ENCODE measurements around the gene UBA3. TPM values are rescaled to one million over a fixed set of nuclear protein-coding genes. Genes with fewer than 3 reads are reported as not detected.

UBA3 gene
- 79.4 and 83.5 TPM in 2 replicates for total RNA-seq

GRCh38 chr3:69080233-69080920 is at the start of gene UBA3:
Gene UBA3 (minus strand): TSS chr3:69080365. CDS start chr3:69080353, 12 bp downstream.
- DNase-seq (ENCODE audit: low read depth, low spot score): peak; percentile 49

- no peak for DNase-seq (ENCODE audit: low read depth, low spot score)
Observed at GRCh38 chr3:69129531-69129930, 49.4 kb upstream of the UBA3 start.

DNA sequence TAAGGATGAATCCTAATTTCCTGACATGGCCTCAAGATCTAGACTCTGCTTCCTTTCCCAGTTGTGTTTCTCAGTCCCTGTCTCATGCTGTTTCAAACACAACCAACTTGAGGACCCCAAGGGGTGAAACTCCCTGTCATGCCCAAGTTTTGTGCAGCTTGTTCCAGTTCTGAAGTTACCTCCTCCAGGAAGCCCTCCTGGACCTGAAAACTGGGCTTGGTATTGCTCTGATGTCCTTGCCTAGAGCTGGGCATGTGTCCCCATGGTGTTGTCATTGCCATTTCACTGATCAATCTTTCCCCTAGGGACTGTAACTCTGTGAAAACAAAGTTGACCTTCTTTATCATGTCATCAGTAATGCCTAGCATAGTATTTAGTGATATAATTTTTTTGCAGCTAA is 48.3 kb upstream of the UBA3 start:
- no peak for DNase-seq (ENCODE audit: low read depth, low spot score)

DNA sequence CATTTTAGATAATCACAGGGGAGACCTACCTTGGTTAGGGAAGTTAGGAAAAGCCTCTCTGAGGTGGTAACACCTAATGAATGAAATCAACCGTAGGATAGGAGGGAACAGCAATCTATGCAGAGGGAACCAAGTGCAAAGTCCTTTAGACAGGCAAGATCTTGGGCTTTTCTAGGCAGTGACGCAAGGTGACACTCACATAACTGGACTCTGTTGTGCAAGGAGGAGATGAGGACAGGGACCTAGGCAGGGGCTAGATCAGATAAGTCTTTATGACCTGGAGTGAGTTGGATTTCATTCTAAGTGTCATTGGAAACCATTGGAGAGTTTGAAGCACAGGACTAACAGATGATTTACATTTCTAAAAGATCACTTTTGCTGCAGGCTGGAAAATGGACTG is 46.8 kb upstream of the UBA3 start:
- no peak for DNase-seq (ENCODE audit: low read depth, low spot score)

GRCh38 chr3:69126216-69126615 is 46.1 kb upstream of the UBA3 start:
- DNase-seq (ENCODE audit: low read depth, low spot score): no peak

DNA sequence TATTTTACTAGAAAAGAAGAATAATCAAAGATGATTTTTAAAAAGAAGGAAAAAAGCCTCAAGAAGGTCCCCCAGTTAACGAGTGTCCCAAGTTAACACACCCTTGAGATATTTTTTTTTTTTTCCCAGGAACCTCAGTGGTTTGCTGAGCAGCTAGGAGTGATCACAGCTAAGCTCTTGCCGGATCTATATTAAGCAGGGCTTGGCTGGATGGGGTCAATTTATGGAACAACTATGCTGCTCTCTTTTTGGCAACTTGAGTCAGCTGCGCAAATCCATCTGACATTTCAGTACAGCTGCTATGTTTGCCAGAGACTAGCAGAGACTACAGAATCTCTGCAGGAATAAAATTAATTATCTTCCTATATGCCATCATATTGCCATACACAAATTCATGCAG is 42.2 kb upstream of the UBA3 start, which contains the start of gene LMOD3:
LMOD3 (minus strand) TSS at position 193 of the 400 bp plus-strand sequence. CDS start 209 bp downstream, outside the sequence.
- no peak for DNase-seq (ENCODE audit: low read depth, low spot score)

- no peak for DNase-seq (ENCODE audit: low read depth, low spot score)
Observed at GRCh38 chr3:69121950-69122349, 41.8 kb upstream of the UBA3 start.

- no peak for DNase-seq (ENCODE audit: low read depth, low spot score)
Observed at GRCh38 chr3:69121513-69121912, 41.3 kb upstream of the UBA3 start.

- DNase-seq (ENCODE audit: low read depth, low spot score): peak; percentile 47
Observed at GRCh38 chr3:69120879-69121464, 40.8 kb upstream of the UBA3 start.

- DNase-seq (ENCODE audit: low read depth, low spot score): no peak
Observed at GRCh38 chr3:69119681-69120080, 39.5 kb upstream of the UBA3 start.

DNA sequence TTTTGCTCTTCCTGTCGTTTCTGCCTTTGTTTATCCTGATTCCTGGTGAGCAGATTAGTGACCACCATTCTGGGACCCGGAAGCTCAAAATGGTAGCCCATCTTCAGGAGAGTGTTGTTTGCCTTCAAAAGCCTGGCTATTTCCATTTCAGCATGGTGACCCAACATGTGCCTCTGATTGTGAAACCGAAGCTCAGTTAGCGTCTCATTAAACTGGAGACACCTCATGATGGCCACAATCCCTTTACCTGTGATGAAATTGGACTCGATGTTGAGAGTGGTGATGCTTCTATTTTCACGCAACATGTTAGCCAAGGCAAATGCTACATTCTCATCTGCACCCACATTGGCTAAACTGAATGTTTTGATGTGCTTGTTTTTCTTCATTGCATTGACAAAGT is 39.0 kb upstream of the UBA3 start:
- no peak for DNase-seq (ENCODE audit: low read depth, low spot score)

GRCh38 chr3:69118555-69118954 is 38.4 kb upstream of the UBA3 start:
- no peak for DNase-seq (ENCODE audit: low read depth, low spot score)

- no peak for DNase-seq (ENCODE audit: low read depth, low spot score)
Observed at GRCh38 chr3:69116897-69117296, 36.7 kb upstream of the UBA3 start.

- DNase-seq (ENCODE audit: low read depth, low spot score): no peak
Observed at GRCh38 chr3:69116162-69116561, 36.0 kb upstream of the UBA3 start.

DNA sequence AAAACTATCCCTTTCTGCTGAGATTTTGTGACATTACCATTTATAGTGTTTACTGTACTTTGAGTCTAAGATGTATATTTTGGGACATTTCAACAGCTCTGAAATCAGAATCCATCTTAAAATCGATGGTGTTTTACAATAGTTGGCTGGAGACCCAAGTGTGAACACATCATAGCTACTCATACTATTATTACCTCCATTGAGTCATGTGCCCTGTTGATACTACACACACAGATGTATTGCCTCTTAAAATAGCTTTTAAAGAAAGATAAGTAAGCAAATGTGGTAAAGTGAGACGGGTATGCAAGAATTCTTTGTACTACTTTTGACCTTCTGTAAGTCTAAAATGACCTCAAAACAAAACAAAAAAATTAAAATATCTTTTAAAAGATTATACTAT is 35.6 kb upstream of the UBA3 start:
- DNase-seq (ENCODE audit: low read depth, low spot score): no peak

GRCh38 chr3:69113536-69113935 is 33.4 kb upstream of the UBA3 start:
- DNase-seq (ENCODE audit: low read depth, low spot score): no peak

GRCh38 chr3:69110941-69111546 is 30.9 kb upstream of the UBA3 start:
- no peak for DNase-seq (ENCODE audit: low read depth, low spot score)

- no peak for DNase-seq (ENCODE audit: low read depth, low spot score)
Observed at GRCh38 chr3:69108811-69109210, 28.6 kb upstream of the UBA3 start.

- no peak for DNase-seq (ENCODE audit: low read depth, low spot score)
Observed at GRCh38 chr3:69107841-69108240, 27.7 kb upstream of the UBA3 start.

- no peak for DNase-seq (ENCODE audit: low read depth, low spot score)
Observed at GRCh38 chr3:69105320-69105719, 25.2 kb upstream of the UBA3 start.

DNA sequence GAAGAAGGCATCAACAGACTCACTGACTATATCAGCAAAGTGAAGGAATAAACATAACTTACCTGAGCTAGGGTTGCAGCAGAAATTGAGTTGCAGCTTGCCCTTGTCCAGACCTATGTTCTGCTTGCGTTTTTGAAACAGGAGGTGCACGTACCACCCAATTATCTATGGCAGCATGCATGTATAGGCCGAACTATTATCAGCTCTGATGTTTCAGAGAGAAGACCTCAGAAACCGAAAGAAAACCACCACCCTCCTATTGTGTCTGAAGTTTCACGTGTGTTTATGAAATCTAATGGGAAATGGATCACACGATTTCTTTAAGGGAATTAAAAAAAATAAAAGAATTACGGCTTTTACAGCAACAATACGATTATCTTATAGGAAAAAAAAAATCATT is 24.4 kb upstream of the UBA3 start:
- no peak for DNase-seq (ENCODE audit: low read depth, low spot score)

- DNase-seq (ENCODE audit: low read depth, low spot score): no peak
Observed at GRCh38 chr3:69103123-69103522, 23.0 kb upstream of the UBA3 start.

DNA sequence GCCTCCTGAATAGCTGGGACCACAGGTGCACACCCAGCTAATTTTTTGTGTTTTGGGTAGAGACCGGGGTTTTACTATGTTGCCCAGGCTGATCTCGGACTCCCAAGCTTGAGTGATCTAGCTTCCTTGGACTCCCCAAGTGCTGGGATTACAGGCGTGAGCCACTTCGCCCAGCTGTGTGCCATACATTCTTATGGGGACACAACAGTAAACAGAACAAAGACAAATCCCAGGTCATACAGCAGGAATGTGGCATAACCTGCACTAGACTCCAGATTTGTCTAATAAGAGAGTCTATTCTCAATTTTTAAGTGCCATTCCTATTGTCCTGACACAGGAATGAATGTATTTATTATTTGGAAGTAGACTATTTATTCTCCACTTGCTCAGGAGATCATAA is 22.2 kb upstream of the UBA3 start:
- DNase-seq (ENCODE audit: low read depth, low spot score): no peak
